GM23248 (cell line): ENCODE measurements around the gene ADAM12. TPM values are rescaled to one million over a fixed set of nuclear protein-coding genes. Genes with fewer than 3 reads are reported as not detected.
A peak's percentile ranks its signal among the peaks of the same experiment; 100 is the strongest.

Source experiments
- DNase-seq: peaks from one replicate; pipeline ENCODE4 v3.0.0-alpha.2; 2015
- H2AFZ ChIP-seq: fragments of 200-600 bp; sonication (generic); 2 replicates; pipeline ENCODE4 v1.6.1; 2016; ENCODE audit warnings: antibody characterized with exemption
- H3F3A ChIP-seq: fragments of 200-600 bp; sonication (generic); 2 replicates; pipeline ENCODE4 v1.6.1; 2016; ENCODE audit warnings: mild to moderate bottlenecking, antibody characterized with exemption, mixed run types; ENCODE audit not compliant: insufficient read depth
- H3K27ac ChIP-seq: fragments of 200-600 bp; sonication (generic); 2 replicates; pipeline ENCODE4 v1.5.1; 2016; ENCODE audit warnings: mild to moderate bottlenecking
- H3K27me3 ChIP-seq: fragments of 200-600 bp; sonication (generic); replicated peaks from 2 replicates; pipeline ENCODE4 v1.6.1; 2016; ENCODE audit warnings: mild to moderate bottlenecking; ENCODE audit not compliant: insufficient read depth
- H3K36me3 ChIP-seq: fragments of 200-600 bp; sonication (generic); 2 replicates; pipeline ENCODE4 v1.6.1; 2016; ENCODE audit warnings: low read depth, mild to moderate bottlenecking
- H3K4me1 ChIP-seq: fragments of 200-600 bp; sonication (generic); 2 replicates; pipeline ENCODE4 v1.6.1; 2016; ENCODE audit warnings: mild to moderate bottlenecking; ENCODE audit not compliant: insufficient read depth
- H3K4me2 ChIP-seq: fragments of 200-600 bp; sonication (generic); one replicate; pipeline ENCODE4 v1.6.1; 2016; ENCODE audit warnings: mild to moderate bottlenecking; ENCODE audit not compliant: unreplicated experiment
- H3K4me3 ChIP-seq: fragments of 200-600 bp; sonication (generic); 2 replicates; pipeline ENCODE4 v1.5.1; 2016; ENCODE audit warnings: mild to moderate bottlenecking
- H3K79me2 ChIP-seq: fragments of 200-600 bp; sonication (generic); 2 replicates; pipeline ENCODE4 v1.6.1; 2016; ENCODE audit warnings: mild to moderate bottlenecking; ENCODE audit not compliant: insufficient read depth
- H3K9ac ChIP-seq: fragments of 200-600 bp; sonication (generic); 2 replicates; pipeline ENCODE4 v1.6.1; 2016; ENCODE audit warnings: mild to moderate bottlenecking
- H3K9me2 ChIP-seq: fragments of 200-600 bp; sonication (generic); 2 replicates; pipeline ENCODE4 v1.6.1; 2016; ENCODE audit warnings: mixed run types, mild to moderate bottlenecking, moderate library complexity; ENCODE audit not compliant: insufficient read depth
- H3K9me3 ChIP-seq: fragments of 200-600 bp; sonication (generic); one replicate; pipeline ENCODE4 v1.6.1; 2017; ENCODE audit warnings: low read depth
- H4K20me1 ChIP-seq: fragments of 200-600 bp; sonication (generic); 2 replicates; pipeline ENCODE4 v1.6.0; 2016; ENCODE audit not compliant: insufficient read depth
- EZH2 ChIP-seq: fragments of 200-600 bp; sonication (generic); IDR thresholded peaks from 2 replicates; pipeline ENCODE4 v1.6.1; 2018; ENCODE audit warnings: antibody characterized with exemption, mild to moderate bottlenecking; ENCODE audit not compliant: insufficient read depth, poor library complexity, severe bottlenecking
- EZH2phosphoT487 ChIP-seq: fragments of 200-600 bp; sonication (generic); IDR thresholded peaks from 2 replicates; pipeline ENCODE4 v1.6.1; 2018; ENCODE audit warnings: antibody characterized with exemption, moderate library complexity, mild to moderate bottlenecking, low read depth; ENCODE audit not compliant: insufficient read depth
- WGBS, 2 experiments: methylation state at CpG; one replicate each; pipeline ENCODE4 v1.1.6; 2015 to 2017; ENCODE audit warnings: low lambda C conversion rate in 2 of 2, low coverage in 1 of 2; ENCODE audit errors: missing lambda C conversion rate in 2 of 2; 5-methylcytosine and 5-hydroxymethylcytosine counted together
- in situ Hi-C: fragments of 300-500 bp; cut with MboI; formaldehyde crosslinking; loops from 2 replicates; pipeline ENCODE4 v1.15.0; 2020
- polyA plus RNA-seq: library from polyadenylated mRNA; unstranded; fragments of >200 nt; fragmentation: Nextera tagmentation; extraction: Ambion mirVana; gene quantifications from 2 replicates; pipeline ENCODE4 v1.2.1, GENCODE V29; 2016
- total RNA-seq: library from RNA; depleted of rRNA; stranded (reverse); fragments of >200 nt; shearing (Covaris generic); gene quantifications from 2 replicates; pipeline ENCODE4 v1.2.3, GENCODE V29; 2014

Gene ADAM12
- total and polyA plus RNA-seq, 2 experiments from 2014 or later = 58.4 to 127 TPM

DNA sequence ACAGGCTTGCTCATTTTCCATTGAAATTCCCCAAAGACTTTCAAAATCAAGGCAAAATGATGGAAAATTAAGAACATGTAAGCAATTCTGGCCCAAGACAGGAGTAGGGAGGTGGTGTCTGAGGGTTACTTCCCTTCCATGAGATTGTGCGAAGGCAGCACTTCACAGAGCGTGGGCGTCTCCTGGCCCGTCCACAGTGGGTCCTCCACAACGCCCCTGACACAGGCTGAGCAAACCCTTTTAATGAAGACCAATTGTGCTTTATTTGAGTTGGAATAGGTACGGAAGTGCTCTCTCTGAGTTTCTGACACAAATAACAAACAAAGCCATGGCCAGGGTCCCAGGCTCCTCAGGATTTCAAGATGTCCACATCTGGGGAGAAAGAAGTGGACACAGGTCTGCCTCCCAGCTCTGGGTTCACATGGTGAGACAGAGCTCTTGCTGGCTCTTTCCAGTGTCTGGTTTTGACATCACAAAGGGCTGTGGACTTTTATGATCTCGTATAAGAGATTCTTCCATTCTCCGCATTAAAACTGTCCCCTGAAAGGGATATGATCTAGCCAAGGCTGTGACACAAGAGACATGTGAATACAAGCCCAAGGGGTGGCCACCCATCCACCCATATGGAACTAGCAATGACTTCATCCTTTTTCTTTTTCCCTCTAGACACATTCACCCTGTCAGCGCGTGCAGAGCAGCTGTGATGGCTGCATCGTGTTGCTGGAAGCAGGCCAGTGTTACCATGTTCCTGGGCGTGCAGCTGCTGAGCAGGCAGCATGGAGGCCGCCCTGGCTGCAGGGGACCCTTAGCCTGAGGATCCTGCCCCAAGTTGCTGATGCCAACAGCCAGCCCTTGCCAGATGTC is 145.6 kb downstream of the ADAM12 start:
- H3K9me2 ChIP-seq = no peaks in the 10 kb centered on the region
- peaks cover 58% of the 10 kb centered on the region for H3F3A ChIP-seq
- DNase-seq = peak; percentile 93
- peaks cover 57% of the 10 kb centered on the region for H3K4me1 ChIP-seq
- peaks cover 49% of the 10 kb centered on the region for H3K79me2 ChIP-seq
- H3K9me3 ChIP-seq = no peaks in the 10 kb centered on the region
- no peaks in the 10 kb centered on the region for H3K36me3 ChIP-seq
- TF ChIP-seq EZH2phosphoT487 = no peak
- no peak for TF ChIP-seq EZH2
- H3K9ac ChIP-seq = peak overlapping the region; percentile 75
- H3K27me3 ChIP-seq = no peaks in the 10 kb centered on the region
- WGBS, 2 experiments = 10% methylated on average over 13 of the region's 13 CpGs
- peak overlapping the region; percentile 97 for H3K27ac ChIP-seq
- in situ Hi-C loops = no loop called here
- no peak overlapping the region for H3K4me3 ChIP-seq
- peak overlapping the region; percentile 66 for H3K4me2 ChIP-seq
- peak overlapping the region; percentile 31; the same call in 1 of the 2 replicates for H2AFZ ChIP-seq
- no peaks in the 10 kb centered on the region for H4K20me1 ChIP-seq

DNA sequence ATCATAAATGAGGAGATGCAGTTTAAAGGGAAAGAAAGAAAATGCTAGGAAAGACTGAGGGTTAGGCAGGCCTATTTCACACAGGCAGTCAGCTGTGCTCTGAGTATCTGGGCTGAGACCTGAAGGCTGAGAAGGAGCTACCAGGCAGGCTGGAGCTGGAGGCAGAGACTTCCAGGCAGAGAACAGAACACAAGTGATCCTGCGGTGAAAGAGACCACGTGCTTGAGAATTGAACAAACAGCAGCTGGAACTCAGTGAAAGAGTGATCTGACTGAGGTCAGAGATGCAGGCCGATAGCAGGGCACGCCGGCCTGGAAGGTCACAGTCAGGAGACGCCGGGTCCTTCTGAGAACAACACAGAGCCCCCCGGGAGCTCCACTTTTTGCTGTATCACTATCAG is 147.8 kb downstream of the ADAM12 start:
- no peak overlapping the region for H3K27ac ChIP-seq
- H2AFZ ChIP-seq = no peak overlapping the region
- no peak for DNase-seq
- peaks cover 40% of the 10 kb centered on the region for H3F3A ChIP-seq
- H3K4me2 ChIP-seq = no peak overlapping the region
- no peaks in the 10 kb centered on the region for H4K20me1 ChIP-seq
- H3K36me3 ChIP-seq = no peaks in the 10 kb centered on the region
- WGBS, 2 experiments = 98 to 100% methylated on average over 8 of the region's 8 CpGs
- H3K9me3 ChIP-seq = no peaks in the 10 kb centered on the region
- H3K79me2 ChIP-seq = peaks cover 68% of the 10 kb centered on the region
- H3K27me3 ChIP-seq = no peaks in the 10 kb centered on the region
- H3K9ac ChIP-seq = no peak overlapping the region
- no peak overlapping the region for H3K4me3 ChIP-seq
- no peaks in the 10 kb centered on the region for H3K9me2 ChIP-seq
- H3K4me1 ChIP-seq = peaks cover 40% of the 10 kb centered on the region
- TF ChIP-seq EZH2 (no peak), EZH2phosphoT487 (no peak)
- in situ Hi-C loops = no loop called here

DNA sequence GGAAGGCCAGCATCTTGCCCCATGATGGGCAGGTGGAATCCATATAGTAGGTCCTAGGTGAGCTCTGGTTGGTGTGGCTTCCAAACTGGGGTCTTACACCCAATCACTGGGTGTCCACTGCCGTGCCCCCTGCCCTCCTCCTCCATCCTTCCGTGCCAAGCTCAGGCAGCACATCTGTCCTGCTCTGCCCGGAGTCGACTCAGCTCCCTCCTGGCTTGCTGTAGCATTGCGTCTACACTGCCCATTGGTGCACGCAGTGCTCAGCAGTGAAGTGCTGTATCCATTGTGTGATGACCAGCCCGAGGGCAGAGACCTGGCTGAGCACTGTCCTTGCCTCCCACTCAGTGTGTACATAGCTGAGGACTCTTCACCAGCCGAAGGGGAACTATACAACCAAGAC is 148.4 kb downstream of the ADAM12 start:
- DNase-seq = no peak
- WGBS, 2 experiments = 96 to 97% methylated on average over 8 of the region's 8 CpGs
- Histone ChIP-seq H3K27ac (no peak overlapping the region), H3K9ac (no peak overlapping the region), H3K9me2 (no peaks in the 10 kb centered on the region), H3K79me2 (peaks cover 66% of the 10 kb centered on the region), H3K9me3 (no peaks in the 10 kb centered on the region), H3K4me2 (no peak overlapping the region), H3K4me3 (no peak overlapping the region), H3K36me3 (no peaks in the 10 kb centered on the region), H3K27me3 (no peaks in the 10 kb centered on the region), H3K4me1 (peaks cover 33% of the 10 kb centered on the region), H3F3A (peaks cover 34% of the 10 kb centered on the region), H4K20me1 (no peaks in the 10 kb centered on the region), H2AFZ (no peak overlapping the region)
- in situ Hi-C loops = no loop called here
- TF ChIP-seq EZH2phosphoT487 (no peak), EZH2 (no peak)

DNA sequence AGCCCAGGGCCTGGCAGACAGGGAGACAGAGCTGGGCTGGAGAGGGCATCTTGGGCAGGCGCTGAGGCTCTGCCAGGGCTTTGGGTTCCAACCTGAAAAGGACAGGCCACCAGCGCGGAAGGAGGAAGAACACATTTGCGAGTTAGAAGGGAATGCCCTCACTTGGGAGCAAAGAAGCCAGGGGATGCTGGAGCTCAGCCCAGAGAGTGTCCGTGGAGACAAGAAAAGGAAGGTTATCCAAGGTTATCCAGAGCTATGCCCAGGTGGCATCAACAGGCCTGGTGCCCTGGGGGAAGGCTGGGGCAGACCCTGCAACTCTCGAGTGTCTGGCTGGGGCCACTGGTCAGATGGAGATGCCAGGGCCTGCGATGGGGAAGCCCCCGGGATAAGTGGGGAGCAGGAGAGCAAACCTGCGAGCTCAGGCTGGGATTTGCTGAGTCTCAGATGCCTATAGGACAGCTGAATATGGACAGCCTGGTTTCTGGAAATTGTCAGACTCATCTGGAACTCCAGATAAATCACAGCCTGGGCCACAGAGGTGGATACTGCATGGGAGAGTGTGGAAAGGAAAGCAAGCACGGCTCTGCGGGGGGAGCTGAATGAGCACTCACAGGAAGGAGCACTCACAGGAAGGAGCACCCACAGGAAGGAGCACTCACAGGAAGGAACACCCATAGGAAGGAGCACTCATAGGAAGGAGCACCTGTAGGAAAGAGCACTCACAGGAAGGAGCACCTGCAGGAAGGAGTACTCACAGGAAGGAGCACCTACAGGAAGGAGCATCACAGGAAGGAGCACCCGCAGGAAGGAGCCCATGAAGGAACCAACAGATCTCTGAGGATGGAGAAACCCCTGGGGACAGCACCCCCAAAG is 152.1 kb downstream of the ADAM12 start:
- in situ Hi-C loops = no loop called here
- TF ChIP-seq EZH2 (no peak), EZH2phosphoT487 (no peak)
- no peak overlapping the region for H3K27ac ChIP-seq

More for the DNA sequence above, 152.1 kb downstream of the ADAM12 start:
- Histone ChIP-seq H3K9me3 (no peaks in the 10 kb centered on the region), H3K9me2 (no peaks in the 10 kb centered on the region), H3K27me3 (no peaks in the 10 kb centered on the region), H3K36me3 (no peaks in the 10 kb centered on the region), H2AFZ (no peak overlapping the region), H4K20me1 (no peaks in the 10 kb centered on the region), H3K4me2 (no peak overlapping the region), H3K79me2 (peaks cover 97% of the 10 kb centered on the region), H3K4me1 (no peaks in the 10 kb centered on the region), H3F3A (peaks cover under 1% of the 10 kb centered on the region), H3K9ac (no peak overlapping the region), H3K4me3 (no peak overlapping the region)
- no peak for DNase-seq
- WGBS, 2 experiments = 92% methylated on average over 12 of the region's 12 CpGs
